Cardiac muscle cell (in vitro differentiated cells and primary cell): ENCODE results near the gene TMCC2. TPM values are rescaled to one million over a fixed set of nuclear protein-coding genes. Genes with fewer than 3 reads are reported as not detected.

Experiments used
- DNase-seq, 2 donors: peaks; one replicate each; pipeline versions ENCODE4 v3.0.0 to v3.0.0-alpha.2; 2010 to 2017; ENCODE audit warnings: low read depth in 1 of 2, low spot score in 1 of 2
- H3K27ac ChIP-seq: fragments of 200-600 bp; sonication (generic); 2 replicates; pipeline ENCODE4 v1.5.1; 2016
- H3K27me3 ChIP-seq: fragments of 200-600 bp; sonication (generic); 2 replicates; pipeline ENCODE4 v1.6.0; 2016; ENCODE audit warnings: control low read depth
- H3K36me3 ChIP-seq: fragments of 200-600 bp; sonication (generic); 2 replicates; pipeline ENCODE4 v1.5.1; 2016; ENCODE audit warnings: control low read depth
- H3K4me1 ChIP-seq: fragments of 200-600 bp; sonication (generic); 2 replicates; pipeline ENCODE4 v1.8.1; 2017; ENCODE audit warnings: low read depth, mild to moderate bottlenecking, mixed run types
- H3K4me3 ChIP-seq: fragments of 200-600 bp; sonication (generic); 2 replicates; pipeline ENCODE4 v1.5.1; 2016; ENCODE audit warnings: mild to moderate bottlenecking
- H3K9me3 ChIP-seq: fragments of 200-600 bp; sonication (generic); 2 replicates; pipeline ENCODE4 v1.5.1; 2017; ENCODE audit warnings: low read depth, mild to moderate bottlenecking, control low read depth
- polyA plus RNA-seq: library from polyadenylated mRNA; unstranded; fragments of >200 nt; fragmentation: Nextera tagmentation; extraction: Ambion mirVana; gene quantifications from 2 replicates; pipeline ENCODE4 v1.2.1, GENCODE V29; 2016
- total RNA-seq: library from RNA; depleted of rRNA; stranded (reverse); fragments of >200 nt; gene quantifications from 2 replicates; pipeline ENCODE4 v1.2.3, GENCODE V29; 2016
- TF ChIP-seq, protein P1 (sequence below): IDR thresholded peaks from 2 replicates; pipeline ENCODE4 v1.5.1; 2012; ENCODE audit warnings: low read depth, mild to moderate bottlenecking, low read length

TMCC2 gene
- total and polyA plus RNA-seq, 2 experiments from 2014 or later = 6.3 to 10.9 TPM

DNA sequence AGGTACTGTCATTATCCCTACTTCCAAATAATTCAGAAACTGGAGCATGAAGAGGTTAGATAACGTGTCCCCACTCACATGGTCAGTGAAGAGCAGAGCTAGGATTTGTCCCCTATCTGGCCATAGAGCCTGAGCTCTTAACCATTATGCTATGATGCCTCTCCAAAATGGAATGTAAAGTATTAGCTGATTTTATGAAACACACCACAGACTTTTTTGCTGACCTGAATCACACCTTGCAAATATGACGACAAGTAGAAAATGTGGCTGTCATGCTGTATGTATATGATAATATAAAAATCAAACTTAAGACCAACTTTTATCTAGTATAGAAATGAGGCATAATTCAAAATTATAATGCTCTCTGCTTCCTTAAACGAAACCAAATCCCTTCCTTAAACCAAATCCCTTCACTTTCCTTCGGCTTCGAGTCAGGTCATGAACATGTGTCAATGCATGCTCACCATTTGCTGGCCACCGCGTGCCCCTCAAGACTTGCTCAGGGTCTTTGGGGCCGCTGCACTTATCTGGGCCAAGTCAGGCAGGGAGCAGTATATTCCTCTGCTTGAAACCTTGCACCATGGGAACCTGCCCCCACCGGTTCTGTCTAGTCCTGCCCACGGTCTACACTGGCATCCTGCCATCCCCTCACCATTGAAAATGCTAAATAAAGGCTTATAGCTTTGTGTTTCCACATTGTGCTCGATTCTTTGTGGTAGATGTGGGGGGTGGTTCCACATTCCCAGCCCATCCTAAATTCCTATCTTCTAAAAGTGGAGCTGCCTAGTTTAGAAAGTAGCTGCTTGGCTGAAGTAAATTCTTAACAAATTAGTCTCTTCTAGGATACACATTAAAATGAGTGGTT lies 1.6 kb upstream of the TMCC2 start:
- no peaks in the 10 kb centered on the region for H3K4me1 ChIP-seq
- H3K9me3 ChIP-seq = no peaks in the 10 kb centered on the region
- no peak for DNase-seq
- H3K36me3 ChIP-seq = no peaks in the 10 kb centered on the region
- TF ChIP-seq, protein P1, sequence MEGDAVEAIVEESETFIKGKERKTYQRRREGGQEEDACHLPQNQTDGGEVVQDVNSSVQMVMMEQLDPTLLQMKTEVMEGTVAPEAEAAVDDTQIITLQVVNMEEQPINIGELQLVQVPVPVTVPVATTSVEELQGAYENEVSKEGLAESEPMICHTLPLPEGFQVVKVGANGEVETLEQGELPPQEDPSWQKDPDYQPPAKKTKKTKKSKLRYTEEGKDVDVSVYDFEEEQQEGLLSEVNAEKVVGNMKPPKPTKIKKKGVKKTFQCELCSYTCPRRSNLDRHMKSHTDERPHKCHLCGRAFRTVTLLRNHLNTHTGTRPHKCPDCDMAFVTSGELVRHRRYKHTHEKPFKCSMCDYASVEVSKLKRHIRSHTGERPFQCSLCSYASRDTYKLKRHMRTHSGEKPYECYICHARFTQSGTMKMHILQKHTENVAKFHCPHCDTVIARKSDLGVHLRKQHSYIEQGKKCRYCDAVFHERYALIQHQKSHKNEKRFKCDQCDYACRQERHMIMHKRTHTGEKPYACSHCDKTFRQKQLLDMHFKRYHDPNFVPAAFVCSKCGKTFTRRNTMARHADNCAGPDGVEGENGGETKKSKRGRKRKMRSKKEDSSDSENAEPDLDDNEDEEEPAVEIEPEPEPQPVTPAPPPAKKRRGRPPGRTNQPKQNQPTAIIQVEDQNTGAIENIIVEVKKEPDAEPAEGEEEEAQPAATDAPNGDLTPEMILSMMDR = no peak
- H3K4me3 ChIP-seq = no peak overlapping the region
- H3K27me3 ChIP-seq = peaks cover 29% of the 10 kb centered on the region
- no peak overlapping the region for H3K27ac ChIP-seq

GRCh38 chr1:205226868-205227583 lies 720 bp upstream of the TMCC2 start:
- H3K4me3 ChIP-seq = peak overlapping the region; percentile 26
- H3K36me3 ChIP-seq = no peaks in the 10 kb centered on the region
- no peaks in the 10 kb centered on the region for H3K9me3 ChIP-seq
- H3K27me3 ChIP-seq = peaks cover 30% of the 10 kb centered on the region
- H3K27ac ChIP-seq = no peak overlapping the region
- TF ChIP-seq, protein P1 = no peak
- H3K4me1 ChIP-seq = no peaks in the 10 kb centered on the region
- peak in 1 of 2 donors; percentile 48 for DNase-seq

GRCh38 chr1:205228093-205228521 lies 361 bp downstream of the TMCC2 start:
- Histone ChIP-seq H3K4me3 (peak overlapping the region; percentile 54), H3K27me3 (peaks cover 34% of the 10 kb centered on the region), H3K27ac (no peak overlapping the region), H3K9me3 (no peaks in the 10 kb centered on the region), H3K4me1 (no peaks in the 10 kb centered on the region), H3K36me3 (no peaks in the 10 kb centered on the region)
- TF ChIP-seq, protein P1 = no peak
- no peak for DNase-seq

DNA sequence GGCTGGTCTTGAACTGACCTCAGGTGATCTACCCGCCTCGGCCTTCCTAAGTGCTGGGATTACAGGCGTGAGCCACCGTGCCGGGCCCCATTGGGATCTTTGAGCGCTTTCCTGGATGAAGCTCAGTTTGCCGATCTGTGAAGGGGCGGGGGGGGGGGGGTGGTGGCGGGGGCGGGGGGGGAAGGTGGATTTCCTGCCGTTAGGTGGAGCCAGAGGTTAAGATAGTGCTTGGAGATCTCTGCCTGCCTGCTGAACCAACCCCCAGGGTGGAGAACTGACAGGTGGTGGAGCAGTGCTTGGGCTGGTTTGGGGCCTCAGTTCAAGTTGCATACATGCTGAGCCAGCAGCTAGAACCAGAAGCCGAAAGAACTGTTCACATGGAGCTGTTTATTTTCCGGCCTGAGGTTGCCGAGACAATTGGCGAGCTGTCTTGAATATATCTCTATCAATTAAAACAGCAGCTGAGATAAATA lies 1.7 kb downstream of the TMCC2 start:
- peak overlapping the region; percentile 54 for H3K4me3 ChIP-seq
- peak; percentile 40 to 59 for DNase-seq
- H3K4me1 ChIP-seq = no peaks in the 10 kb centered on the region
- no peaks in the 10 kb centered on the region for H3K9me3 ChIP-seq
- H3K36me3 ChIP-seq = no peaks in the 10 kb centered on the region
- no peak overlapping the region for H3K27ac ChIP-seq
- peaks cover 34% of the 10 kb centered on the region for H3K27me3 ChIP-seq
- TF ChIP-seq, protein P1 = no peak

DNA sequence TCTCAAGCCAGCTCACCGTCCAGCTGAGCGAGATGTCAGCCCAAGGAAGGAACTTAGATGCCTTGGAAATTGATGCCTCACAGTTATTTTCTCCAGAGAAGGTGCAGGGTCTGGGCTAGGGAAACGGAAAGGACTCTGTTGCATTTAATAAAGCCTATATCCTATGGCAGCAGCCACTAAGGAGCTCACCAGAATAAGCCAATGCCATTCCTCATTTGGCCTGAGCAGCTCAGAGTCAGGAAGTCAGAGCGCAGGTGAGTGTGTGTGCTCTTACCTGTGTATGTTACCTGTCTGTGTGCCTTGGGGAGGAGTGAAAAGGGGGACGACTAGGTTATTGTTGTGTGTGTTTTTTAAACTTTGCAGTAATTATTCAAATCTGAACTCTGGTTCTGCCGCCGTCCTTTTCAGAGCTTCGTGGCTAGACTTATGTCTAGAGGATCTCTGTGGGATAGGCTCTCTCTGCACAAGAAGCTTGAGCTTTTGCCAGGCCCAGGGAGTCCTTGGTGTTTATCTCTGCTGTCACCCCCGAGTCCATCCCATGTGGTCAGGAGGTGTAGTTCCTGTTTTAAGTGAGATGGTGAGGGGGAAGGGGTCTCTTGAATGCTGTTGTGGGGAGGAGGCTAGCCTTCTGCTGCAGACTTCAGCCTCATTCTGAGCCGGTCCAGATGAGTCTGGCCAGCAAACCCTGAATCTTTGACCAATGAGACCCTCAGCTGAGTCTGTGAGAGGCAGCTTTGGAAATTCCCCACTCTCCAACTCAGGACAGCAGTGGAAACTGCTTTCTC lies 2.4 kb downstream of the TMCC2 start:
- Histone ChIP-seq H3K4me1 (no peaks in the 10 kb centered on the region), H3K36me3 (no peaks in the 10 kb centered on the region), H3K27ac (no peak overlapping the region), H3K4me3 (no peak overlapping the region), H3K9me3 (no peaks in the 10 kb centered on the region), H3K27me3 (peaks cover 30% of the 10 kb centered on the region)
- DNase-seq = no peak
- TF ChIP-seq, protein P1 = no peak
